Activated CD8-positive, alpha-beta T cell treated with anti-CD3 and anti-CD28 coated beads for 36 hours (primary cell): ENCODE measurements around the gene COL8A2. TPM values are rescaled to one million over a fixed set of nuclear protein-coding genes. Genes with fewer than 3 reads are reported as not detected.

Source experiments
- ATAC-seq: fragments of 200-7000 bp; cut with Tn5 transposase; one replicate; pipeline ENCODE4 v1.10.0; 2021; ENCODE audit warnings: mild to moderate bottlenecking, moderate library complexity
- CTCF ChIA-PET: fragments of 350-600 bp; sonication (Branson Sonifier 250); formaldehyde crosslinking; loops from one replicate; lab custom pipeline; 2021; ENCODE audit warnings: antibody characterized with exemption; lab: Charles Lee
- POLR2A ChIA-PET: fragments of 350-600 bp; sonication (Branson Sonifier 250); formaldehyde crosslinking; loops from one replicate; lab custom pipeline; 2021; ENCODE audit warnings: antibody characterized with exemption; lab: Charles Lee
- DNase-seq: peaks from one replicate; pipeline ENCODE4 v3.0.0-alpha.2; 2020
- H3K27ac Mint-ChIP-seq: one replicate; pipeline ENCODE4 v1.8.0; 2021; ENCODE audit warnings: mild to moderate bottlenecking, mixed read lengths
- H3K27me3 Mint-ChIP-seq: one replicate; pipeline ENCODE4 v1.8.0; 2021; ENCODE audit warnings: mixed read lengths
- H3K36me3 Mint-ChIP-seq: one replicate; pipeline ENCODE4 v1.8.0; 2021; ENCODE audit warnings: low read depth, mixed read lengths
- H3K4me1 Mint-ChIP-seq: one replicate; pipeline ENCODE4 v1.8.0; 2021; ENCODE audit warnings: low read depth, mixed read lengths
- H3K4me3 Mint-ChIP-seq: one replicate; pipeline ENCODE4 v1.8.0; 2021; ENCODE audit warnings: mild to moderate bottlenecking, moderate library complexity, mixed read lengths
- H3K9me3 Mint-ChIP-seq: one replicate; pipeline ENCODE4 v1.8.0; 2021; ENCODE audit warnings: mixed read lengths
- intact Hi-C: fragments of 100-400 bp; cut with micrococcal nuclease; formaldehyde crosslinking; loops from one replicate; pipeline ENCODE4 v1.10.0; 2022
- total RNA-seq, 2 experiments: library from RNA; stranded (reverse); gene quantifications; one replicate each; pipeline ENCODE4 v1.2.3, GENCODE V29; 2021
- TF ChIP-seq, protein P1 (sequence below): fragments of 200-600 bp; IDR thresholded peaks from one replicate; pipeline ENCODE4 v1.8.0; 2022; ENCODE audit warnings: antibody characterized with exemption, mild to moderate bottlenecking

Gene COL8A2
- total RNA-seq, 2 experiments from 2014 or later: 0.83 to 0.85 TPM

- CTCF ChIA-PET: no interaction called here
- Mint-ChIP-seq H3K36me3 (peaks cover 8% of the 10 kb centered on the region), H3K4me3 (no peak overlapping the region), H3K9me3 (no peaks in the 10 kb centered on the region), H3K4me1 (no peaks in the 10 kb centered on the region), H3K27me3 (no peaks in the 10 kb centered on the region), H3K27ac (no peak overlapping the region)
- DNase-seq (no peak), ATAC-seq (no peak)
- POLR2A ChIA-PET: no interaction called here
- TF ChIP-seq, protein P1, sequence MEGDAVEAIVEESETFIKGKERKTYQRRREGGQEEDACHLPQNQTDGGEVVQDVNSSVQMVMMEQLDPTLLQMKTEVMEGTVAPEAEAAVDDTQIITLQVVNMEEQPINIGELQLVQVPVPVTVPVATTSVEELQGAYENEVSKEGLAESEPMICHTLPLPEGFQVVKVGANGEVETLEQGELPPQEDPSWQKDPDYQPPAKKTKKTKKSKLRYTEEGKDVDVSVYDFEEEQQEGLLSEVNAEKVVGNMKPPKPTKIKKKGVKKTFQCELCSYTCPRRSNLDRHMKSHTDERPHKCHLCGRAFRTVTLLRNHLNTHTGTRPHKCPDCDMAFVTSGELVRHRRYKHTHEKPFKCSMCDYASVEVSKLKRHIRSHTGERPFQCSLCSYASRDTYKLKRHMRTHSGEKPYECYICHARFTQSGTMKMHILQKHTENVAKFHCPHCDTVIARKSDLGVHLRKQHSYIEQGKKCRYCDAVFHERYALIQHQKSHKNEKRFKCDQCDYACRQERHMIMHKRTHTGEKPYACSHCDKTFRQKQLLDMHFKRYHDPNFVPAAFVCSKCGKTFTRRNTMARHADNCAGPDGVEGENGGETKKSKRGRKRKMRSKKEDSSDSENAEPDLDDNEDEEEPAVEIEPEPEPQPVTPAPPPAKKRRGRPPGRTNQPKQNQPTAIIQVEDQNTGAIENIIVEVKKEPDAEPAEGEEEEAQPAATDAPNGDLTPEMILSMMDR: no peak
- intact Hi-C loops: no loop called here
Measured at GRCh38 chr1:36055706-36056105, 69.3 kb downstream of the COL8A2 start.

DNA sequence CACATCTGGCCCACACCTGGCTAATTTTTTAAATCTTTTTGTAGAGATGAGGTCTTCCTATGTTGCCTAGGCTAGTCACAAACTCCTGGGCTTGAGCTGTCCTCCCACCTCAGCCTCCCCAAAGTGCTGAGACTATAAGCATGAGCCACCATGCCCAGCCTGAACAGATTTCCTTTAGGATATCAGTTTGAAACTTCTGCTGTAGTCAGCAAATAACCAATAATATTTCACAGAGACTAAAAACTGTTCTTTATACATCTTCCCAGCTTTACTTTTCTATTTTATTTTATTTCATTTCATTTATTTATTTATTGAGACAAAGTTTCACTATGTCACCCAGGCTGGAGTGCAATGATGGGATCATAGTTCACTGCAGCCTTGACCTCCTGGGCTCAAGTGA lies 71.0 kb downstream of the COL8A2 start:
- no peaks in the 10 kb centered on the region for H3K4me1 Mint-ChIP-seq
- POLR2A ChIA-PET: interaction anchor here (1.0 to 1.2 kb wide), 2 partner anchors 61 to 285 kb away, joined by 3 read pairs; partner anchors contain the start of gene CLSPN
- ATAC-seq (no peak), DNase-seq (no peak)
- H3K9me3 Mint-ChIP-seq: no peaks in the 10 kb centered on the region
- TF ChIP-seq, protein P1: no peak
- CTCF ChIA-PET: interaction anchor here (0.6 kb wide), 1 partner anchor 35 kb away, joined by 3 read pairs; no protein-coding TSS in a partner anchor
- H3K4me3 Mint-ChIP-seq: no peak overlapping the region
- H3K27me3 Mint-ChIP-seq: no peaks in the 10 kb centered on the region
- no peak overlapping the region for H3K27ac Mint-ChIP-seq
- intact Hi-C loops: no loop called here
- H3K36me3 Mint-ChIP-seq: peaks cover 12% of the 10 kb centered on the region

- Mint-ChIP-seq H3K4me1 (no peaks in the 10 kb centered on the region), H3K9me3 (peaks cover 2% of the 10 kb centered on the region), H3K36me3 (peaks cover 28% of the 10 kb centered on the region), H3K27me3 (no peaks in the 10 kb centered on the region), H3K4me3 (no peak overlapping the region), H3K27ac (no peak overlapping the region)
- intact Hi-C loops: no loop called here
- POLR2A ChIA-PET: interaction anchor here (1.1 kb wide), 1 partner anchor 8 kb away, joined by 3 read pairs; no protein-coding TSS in a partner anchor
- CTCF ChIA-PET: no interaction called here
- DNase-seq (no peak), ATAC-seq (no peak)
- TF ChIP-seq, protein P1: no peak
Measured at GRCh38 chr1:36051821-36052220, 73.2 kb downstream of the COL8A2 start.

Other genes starting within 250 kb of the COL8A2 start
- 10 to 100 TPM; 33.0 to 34.2 TPM for gene AGO1, start 242.0 kb downstream of the COL8A2 start, total RNA-seq
- 10 to 100 TPM; 27.7 to 30.0 TPM for gene AGO3, start 194.1 kb downstream of the COL8A2 start, total RNA-seq
- under 1 TPM; 0.20 to 0.34 TPM for gene TEKT2, start 41.1 kb downstream of the COL8A2 start, total RNA-seq
- 10 to 100 TPM; 52.7 to 54.9 TPM for gene ADPRS, start 36.3 kb downstream of the COL8A2 start, total RNA-seq
- gene TRAPPC3, start 24.3 kb upstream of the COL8A2 start, total RNA-seq: 10 to 100 TPM; 47.9 to 48.4 TPM
- 100 to 1,000 TPM; 125 to 129 TPM for gene MAP7D1, start 30.9 kb upstream of the COL8A2 start, total RNA-seq
- 100 to 1,000 TPM; 119 to 121 TPM for gene THRAP3, start 99.2 kb upstream of the COL8A2 start, total RNA-seq
- gene SH3D21, start 181.1 kb upstream of the COL8A2 start, total RNA-seq: 10 to 100 TPM; 17.8 to 21.0 TPM
- gene EVA1B, start 198.4 kb upstream of the COL8A2 start, total RNA-seq: 1 to 10 TPM; 5.8 to 6.5 TPM